Dermis blood vessel endothelial cell (primary cell): ENCODE results near the gene TNFRSF25. TPM values are rescaled to one million over a fixed set of nuclear protein-coding genes. Genes with fewer than 3 reads are reported as not detected.
"Not testable (repeated sequence)": the region's sequence is repeated elsewhere in the genome, so short reads cannot be mapped to it uniquely, and the experiment has no call there.

Experiments
- DNase-seq: peaks from one replicate; pipeline ENCODE4 v3.0.0; 2010
- total RNA-seq: library from RNA; depleted of rRNA; stranded (reverse); fragments of >200 nt; gene quantifications from 2 replicates; pipeline ENCODE4 v1.2.3, GENCODE V29; 2014

TNFRSF25 gene
- total RNA-seq, 1 donor from 2014 or later, result 17.4 TPM

GRCh38 chr1:6450005-6450450 lies 15.9 kb downstream of the TNFRSF25 start:
- DNase-seq, result no peak

- DNase-seq, result peak; percentile 36
These were observed 17.0 kb downstream of the TNFRSF25 start for GRCh38 chr1:6448749-6449631.

GRCh38 chr1:6447818-6448748 lies 17.9 kb downstream of the TNFRSF25 start:
- DNase-seq, result no peak

GRCh38 chr1:6447016-6447817 lies 18.8 kb downstream of the TNFRSF25 start:
- no peak for DNase-seq

GRCh38 chr1:6446665-6447015 lies 19.3 kb downstream of the TNFRSF25 start:
- no peak for DNase-seq

GRCh38 chr1:6445929-6446328 lies 20.0 kb downstream of the TNFRSF25 start:
- not testable (repeated sequence) for DNase-seq

GRCh38 chr1:6445062-6445763 lies 20.8 kb downstream of the TNFRSF25 start:
- peak; percentile 72 for DNase-seq

- DNase-seq, result no peak
These were observed 21.6 kb downstream of the TNFRSF25 start for GRCh38 chr1:6444377-6444776.

GRCh38 chr1:6443339-6444115 lies 22.4 kb downstream of the TNFRSF25 start:
- no peak for DNase-seq

GRCh38 chr1:6441586-6441985 lies 24.4 kb downstream of the TNFRSF25 start:
- no peak for DNase-seq

- no peak for DNase-seq
These were observed 25.5 kb downstream of the TNFRSF25 start for GRCh38 chr1:6440198-6441126.

- peak; percentile 79 for DNase-seq
These were observed 27.9 kb downstream of the TNFRSF25 start for GRCh38 chr1:6438047-6438525.

- DNase-seq, result peak; percentile 40
These were observed 28.8 kb downstream of the TNFRSF25 start for GRCh38 chr1:6437012-6437700.

GRCh38 chr1:6436277-6436676 lies 29.7 kb downstream of the TNFRSF25 start:
- DNase-seq, result not testable (repeated sequence)

GRCh38 chr1:6435547-6435946 lies 30.4 kb downstream of the TNFRSF25 start:
- DNase-seq, result no peak

GRCh38 chr1:6435129-6435528 lies 30.8 kb downstream of the TNFRSF25 start:
- DNase-seq, result no peak

- DNase-seq, result no peak
These were observed 31.8 kb downstream of the TNFRSF25 start for GRCh38 chr1:6434186-6434585.

GRCh38 chr1:6431645-6432579 lies 34.1 kb downstream of the TNFRSF25 start:
- not testable (repeated sequence) for DNase-seq
